Psoas muscle (tissue), 8 donors: ENCODE measurements around the gene GDPD5. TPM values are rescaled to one million over a fixed set of nuclear protein-coding genes. Genes with fewer than 3 reads are reported as not detected.

Experiments used
- ATAC-seq, 4 donors: fragments of 200-7000 bp; cut with Tn5 transposase; one replicate each; pipeline ENCODE4 v1.9.1; 2020; ENCODE audit warnings: moderate library complexity in 3 of 4, mild to moderate bottlenecking in 2 of 4
- DNase-seq, 2 donors: peaks; one replicate each; pipeline ENCODE4 v3.0.0-alpha.2; 2020
- H3K27ac ChIP-seq: fragments of 200-600 bp; one replicate; pipeline ENCODE4 v1.8.0; 2022
- H3K27me3 ChIP-seq, 3 donors: fragments of 200-600 bp in 1 of 3; one replicate each; pipeline versions ENCODE4 v1.6.1 to v1.8.0; 2013 to 2022; ENCODE audit warnings: low read length in 2 of 3, mild to moderate bottlenecking in 2 of 3, moderate library complexity in 1 of 3; ENCODE audit not compliant: insufficient read depth in 3 of 3
- H3K36me3 ChIP-seq, 2 donors: fragments of 200-600 bp in 1 of 2; one replicate each; pipeline versions ENCODE4 v1.6.1 to v1.8.0; 2013 to 2022; ENCODE audit warnings: low read depth in 1 of 2, mild to moderate bottlenecking in 1 of 2, moderate library complexity in 1 of 2; ENCODE audit not compliant: insufficient read depth in 1 of 2
- H3K4me1 ChIP-seq: fragments of 200-600 bp; one replicate; pipeline ENCODE4 v1.8.0; 2022
- H3K4me3 ChIP-seq: fragments of 200-600 bp; one replicate; pipeline ENCODE4 v1.8.0; 2022; ENCODE audit warnings: mild to moderate bottlenecking
- H3K9me3 ChIP-seq: fragments of 200-600 bp; one replicate; pipeline ENCODE4 v1.8.0; 2022
- WGBS, 3 donors: extraction: QIAGEN DNeasy Blood & Tissue Kit; methylation state at CpG; one replicate each; pipeline versions ENCODE4 v1.1.6 to v1.1.7; 2013; 5-methylcytosine and 5-hydroxymethylcytosine counted together
- intact Hi-C, 2 donors: fragments of 100-400 bp; cut with DNase I; formaldehyde crosslinking; loops; one replicate each; pipeline versions ENCODE4 v1.11.0 to v1.14.2; 2022
- polyA plus RNA-seq, 3 donors: library from polyadenylated mRNA; stranded (reverse); fragments of 200-250 nt; gene quantifications; one replicate each; pipeline ENCODE4 v1.2.3, GENCODE V29; 2013
- total RNA-seq, 4 donors: library from RNA; stranded (reverse); fragmentation: NEBNext Ultra II Directional in 2 of 4; extraction: Animal tissue kit (Norgen Biotek cat#: 25700) in 2 of 4; gene quantifications; one replicate each; pipeline versions ENCODE4 v1.2.1 to v1.2.4, GENCODE V29; 2021 to 2023
- TF ChIP-seq, protein P1 (sequence below): fragments of 200-600 bp; IDR thresholded peaks from one replicate; pipeline ENCODE4 v1.8.0; 2022; ENCODE audit warnings: antibody characterized with exemption
- donor health status: healthy with polysubstance abuse.
- donor health status: DM: no; HTN: no; CAD: no; lungs with moderate emphysema.
- donor health status: Bipolar disorder and iron deficiency.
- donor health status: healthy.
- donor health status: DM: yes; HTN: yes; CAD: no.
- donor health status: DM: no; HTN: no; CAD: no.
- donor health status: DM: no; HTN: no; CAD: no.
- donor health status: DM: yes; HTN: yes; CAD: no.

GDPD5 gene
- total and polyA plus RNA-seq, 7 donors, result 2.7 to 16.5 (median 11.5) TPM

DNA sequence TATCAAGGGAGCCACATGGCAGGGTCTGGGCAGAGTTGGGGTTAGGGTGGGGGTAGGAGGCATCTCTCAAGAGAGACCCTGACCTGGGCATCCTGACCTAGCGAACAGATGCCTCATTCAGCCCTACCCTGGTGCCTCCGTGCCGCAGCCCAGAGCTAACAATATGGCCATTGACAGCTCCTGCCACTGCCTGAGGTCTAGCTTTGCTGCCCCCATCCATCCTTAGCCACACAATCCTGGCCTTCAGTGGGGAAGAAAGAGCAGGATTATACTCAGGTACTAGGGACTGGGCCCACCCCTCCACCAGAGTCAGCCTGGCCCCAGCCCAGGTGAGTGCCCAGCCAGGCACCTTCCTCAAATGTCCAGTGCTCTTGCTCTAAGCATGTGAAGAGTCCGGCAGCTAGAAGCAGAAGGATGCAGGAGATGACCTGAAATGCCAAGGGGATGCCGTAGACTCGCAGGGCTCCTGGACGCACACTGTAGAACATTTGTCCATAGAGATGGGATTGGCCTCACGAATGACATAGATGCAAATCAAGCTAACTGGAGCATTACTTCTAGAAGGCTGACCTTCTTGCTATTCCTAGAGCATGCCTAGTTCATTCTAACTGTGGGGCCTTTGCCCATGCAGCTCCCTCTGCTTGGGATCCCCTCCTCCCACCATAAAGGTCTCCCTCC is 23.0 kb upstream of the GDPD5 start:
- Histone ChIP-seq H3K9me3 (no peaks in the 10 kb centered on the region), H3K36me3 (no peaks in the 10 kb centered on the region), H3K4me1 (peaks cover 8% of the 10 kb centered on the region), H3K27me3 (no peaks in the 10 kb centered on the region), H3K4me3 (no peak overlapping the region), H3K27ac (no peak overlapping the region)
- intact Hi-C loops, result loop anchor here (5.0 kb wide), 3 partner anchors 34 to 319 kb away; partner anchors contain the start of gene DGAT2 (in 1 of the 2)
- WGBS, 3 donors, result 96 to 97% (median 97%) methylated on average over 8 of the region's 8 CpGs
- DNase-seq (no peak), ATAC-seq (no peak)
- TF ChIP-seq, protein P1, sequence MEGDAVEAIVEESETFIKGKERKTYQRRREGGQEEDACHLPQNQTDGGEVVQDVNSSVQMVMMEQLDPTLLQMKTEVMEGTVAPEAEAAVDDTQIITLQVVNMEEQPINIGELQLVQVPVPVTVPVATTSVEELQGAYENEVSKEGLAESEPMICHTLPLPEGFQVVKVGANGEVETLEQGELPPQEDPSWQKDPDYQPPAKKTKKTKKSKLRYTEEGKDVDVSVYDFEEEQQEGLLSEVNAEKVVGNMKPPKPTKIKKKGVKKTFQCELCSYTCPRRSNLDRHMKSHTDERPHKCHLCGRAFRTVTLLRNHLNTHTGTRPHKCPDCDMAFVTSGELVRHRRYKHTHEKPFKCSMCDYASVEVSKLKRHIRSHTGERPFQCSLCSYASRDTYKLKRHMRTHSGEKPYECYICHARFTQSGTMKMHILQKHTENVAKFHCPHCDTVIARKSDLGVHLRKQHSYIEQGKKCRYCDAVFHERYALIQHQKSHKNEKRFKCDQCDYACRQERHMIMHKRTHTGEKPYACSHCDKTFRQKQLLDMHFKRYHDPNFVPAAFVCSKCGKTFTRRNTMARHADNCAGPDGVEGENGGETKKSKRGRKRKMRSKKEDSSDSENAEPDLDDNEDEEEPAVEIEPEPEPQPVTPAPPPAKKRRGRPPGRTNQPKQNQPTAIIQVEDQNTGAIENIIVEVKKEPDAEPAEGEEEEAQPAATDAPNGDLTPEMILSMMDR, result no peak

DNA sequence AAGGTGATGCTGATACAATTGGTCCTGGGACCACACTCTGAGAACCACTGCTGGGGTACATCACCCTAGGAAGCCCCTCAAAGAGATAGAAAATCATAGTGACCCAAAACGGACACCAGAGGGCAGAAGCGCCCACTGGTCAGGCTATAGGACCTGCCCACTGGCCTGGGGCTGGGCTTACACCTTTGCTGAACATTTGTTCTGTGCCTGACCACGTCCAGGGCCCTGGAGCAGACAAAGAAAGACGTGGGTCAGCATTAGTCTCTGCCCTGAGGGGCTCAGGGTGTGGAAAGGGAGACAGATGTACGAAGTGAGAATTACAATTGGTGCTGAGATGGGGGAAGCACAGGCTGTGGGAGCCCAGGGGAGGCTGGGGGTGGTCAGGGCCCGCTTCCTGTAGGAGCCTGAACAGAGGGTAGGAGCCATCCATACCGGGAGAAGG is 21.9 kb upstream of the GDPD5 start:
- Histone ChIP-seq H3K4me3 (no peak overlapping the region), H3K9me3 (no peaks in the 10 kb centered on the region), H3K36me3 (no peaks in the 10 kb centered on the region), H3K27me3 (no peaks in the 10 kb centered on the region), H3K4me1 (no peaks in the 10 kb centered on the region), H3K27ac (no peak overlapping the region)
- WGBS, 3 donors, result 25 to 27% (median 26%) methylated on average over 7 of the region's 7 CpGs
- peak; percentile 64 to 76 for DNase-seq
- TF ChIP-seq, protein P1, result peak; percentile 86
- intact Hi-C loops, result loop anchor here (1.0 to 5.0 kb wide), 5 partner anchors 30 to 320 kb away; partner anchors contain the start of gene DGAT2 (in 1 of the 2)
- peak; percentile 87 to 94 (median 90) for ATAC-seq

DNA sequence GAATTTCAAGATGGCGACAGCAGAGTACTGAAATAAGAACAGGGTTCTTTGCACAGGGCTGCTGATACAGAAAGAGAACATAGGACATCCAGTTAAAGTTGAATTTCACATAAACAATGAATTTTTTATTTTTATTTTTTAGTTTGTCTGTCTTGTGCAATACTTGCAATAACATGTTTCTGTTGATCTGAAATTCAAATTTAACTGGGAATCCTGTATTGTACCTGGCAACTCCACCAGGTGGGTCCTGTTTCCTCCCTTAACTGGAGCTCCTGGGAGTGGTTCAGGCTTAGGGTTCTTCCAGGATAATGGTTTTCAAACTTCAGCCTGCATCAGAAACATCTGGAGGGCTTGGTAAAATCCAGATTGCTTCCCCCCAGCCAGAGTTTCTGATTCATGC is 21.4 kb upstream of the GDPD5 start:
- DNase-seq (no peak), ATAC-seq (no peak)
- no peaks in the 10 kb centered on the region for H3K27me3 ChIP-seq
- no peaks in the 10 kb centered on the region for H3K36me3 ChIP-seq
- no peak overlapping the region for H3K27ac ChIP-seq
- H3K9me3 ChIP-seq, result no peaks in the 10 kb centered on the region
- WGBS, 3 donors, result 93 to 100% (median 94%) methylated on average over 1 of the region's 1 CpG
- H3K4me1 ChIP-seq, result no peaks in the 10 kb centered on the region
- no peak overlapping the region for H3K4me3 ChIP-seq
- intact Hi-C loops, result loop anchor here (1.0 to 5.0 kb wide), 5 partner anchors 30 to 320 kb away; partner anchors contain the start of gene DGAT2 (in 1 of the 2)
- TF ChIP-seq, protein P1, result no peak

DNA sequence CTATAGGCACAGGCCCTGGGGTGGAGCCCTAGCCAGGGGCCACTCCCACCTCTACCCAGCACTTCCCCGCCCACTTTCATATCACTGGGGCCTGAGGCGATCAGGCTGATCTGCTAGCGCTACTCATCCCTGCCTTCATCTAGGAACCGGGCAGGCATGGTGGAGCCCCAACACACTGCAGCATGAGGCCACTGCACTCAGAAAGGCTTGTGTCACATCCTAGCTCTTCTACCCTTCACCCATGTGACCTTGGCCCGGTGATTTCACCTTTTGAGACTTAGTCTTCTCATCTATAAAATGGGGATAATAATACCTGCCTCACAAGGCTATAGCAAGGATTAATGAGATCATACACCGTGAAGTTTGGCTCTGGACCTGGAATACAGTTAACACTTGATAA is 18.1 kb upstream of the GDPD5 start:
- Histone ChIP-seq H3K4me3 (no peak overlapping the region), H3K36me3 (no peaks in the 10 kb centered on the region), H3K9me3 (no peaks in the 10 kb centered on the region), H3K27me3 (no peaks in the 10 kb centered on the region), H3K27ac (no peak overlapping the region), H3K4me1 (no peaks in the 10 kb centered on the region)
- DNase-seq (no peak), ATAC-seq (no peak)
- TF ChIP-seq, protein P1, result no peak
- WGBS, 3 donors, result 93 to 96% (median 95%) methylated on average over 6 of the region's 6 CpGs
- intact Hi-C loops, result no loop called here
